ENCODE results near the gene TICRR.

- TF ChIP-seq CTCF (IDR thresholded peaks at IDR 0.05) (no peak), POLR2A (IDR thresholded peaks at IDR 0.05) (no peak)
These were observed 94.1 kb downstream of the TICRR start for GRCh38 chr15:89669309-89669865.
